Occipital lobe (tissue), 3 donors: ENCODE results near the gene PTP4A1. TPM values are rescaled to one million over a fixed set of nuclear protein-coding genes. Genes with fewer than 3 reads are reported as not detected.
"Not testable (repeated sequence)": the region's sequence is repeated elsewhere in the genome, so short reads cannot be mapped to it uniquely, and the experiment has no call there.

ENCODE experiments used
- DNase-seq: peaks from one replicate; lab custom pipeline; 2025; lab: John Stamatoyannopoulos, UW
- small RNA-seq: library from RNA; depleted of rRNA; stranded (forward); fragments of <200 nt; gene quantifications from one replicate; pipeline ENCODE3, GENCODE V24; 2014
- total RNA-seq: library from RNA; depleted of rRNA; stranded (reverse); fragments of >200 nt; gene quantifications from one replicate; pipeline ENCODE4 v1.2.3, GENCODE V29; 2014

The PTP4A1 gene
- total RNA-seq, 1 donor from 2014 or later: 83.0 TPM

- DNase-seq: no peak
Measured at GRCh38 chr6:63582579-63583231, 10.4 kb downstream of the PTP4A1 start.

GRCh38 chr6:63584125-63584514 lies 11.8 kb downstream of the PTP4A1 start:
- no peak for DNase-seq

- no peak for DNase-seq
Measured at GRCh38 chr6:63584566-63584965, 12.3 kb downstream of the PTP4A1 start.

- DNase-seq: not testable (repeated sequence)
Measured at GRCh38 chr6:63585652-63586051, 13.4 kb downstream of the PTP4A1 start.

- no peak for DNase-seq
Measured at GRCh38 chr6:63589952-63590411, 17.7 kb downstream of the PTP4A1 start.

- no peak for DNase-seq
Measured at GRCh38 chr6:63592886-63593285, 20.6 kb downstream of the PTP4A1 start.

- no peak for DNase-seq
Measured at GRCh38 chr6:63597141-63598048, 25.1 kb downstream of the PTP4A1 start.

GRCh38 chr6:63598049-63599036 lies 26.1 kb downstream of the PTP4A1 start:
- peak; percentile 58 for DNase-seq

- DNase-seq: no peak
Measured at GRCh38 chr6:63599243-63599642, 27.0 kb downstream of the PTP4A1 start.

GRCh38 chr6:63600136-63600535 lies 27.9 kb downstream of the PTP4A1 start:
- DNase-seq: no peak

GRCh38 chr6:63609231-63609630 lies 37.0 kb downstream of the PTP4A1 start:
- DNase-seq: no peak

- DNase-seq: no peak
Measured at GRCh38 chr6:63610944-63611343, 38.7 kb downstream of the PTP4A1 start.

GRCh38 chr6:63611560-63611959 lies 39.3 kb downstream of the PTP4A1 start:
- no peak for DNase-seq

GRCh38 chr6:63615590-63615989 lies 43.3 kb downstream of the PTP4A1 start:
- no peak for DNase-seq

Small RNA genes lying within 50 kb of the gene (small RNA-seq; reads per million reads assigned to genes)
- not detected for gene AL513043.1

Other genes starting within 250 kb of the PTP4A1 start
- gene PHF3, start 63.3 kb downstream of the PTP4A1 start, total RNA-seq: 117 TPM